Activated naive CD4-positive, alpha-beta T cell treated with anti-CD3 and anti-CD28 coated beads, Interleukin-2, amount 50 U/mL, for 24 hours (primary cell): ENCODE results near the gene UNC5C.

ENCODE experiments used
- H3K27ac Mint-ChIP-seq: one replicate; pipeline ENCODE4 v1.8.0; 2021; ENCODE audit warnings: mild to moderate bottlenecking, mixed read lengths
- H3K27me3 Mint-ChIP-seq: one replicate; pipeline ENCODE4 v1.8.0; 2021; ENCODE audit warnings: mixed read lengths
- H3K36me3 Mint-ChIP-seq: one replicate; pipeline ENCODE4 v1.8.0; 2021; ENCODE audit warnings: mixed read lengths
- H3K4me1 Mint-ChIP-seq: one replicate; pipeline ENCODE4 v1.8.0; 2021; ENCODE audit warnings: mixed read lengths
- H3K4me3 Mint-ChIP-seq: one replicate; pipeline ENCODE4 v1.8.0; 2021; ENCODE audit warnings: mild to moderate bottlenecking, mixed read lengths
- H3K9me3 Mint-ChIP-seq: one replicate; pipeline ENCODE4 v1.8.0; 2021; ENCODE audit warnings: mixed read lengths

The UNC5C gene

GRCh38 chr4:95548738-95549245 is at the start of gene UNC5C:
TSS of gene UNC5C (minus strand) at chr4:95548973.
- peak within 1 kb of the TSS; percentile 77 for H3K4me3 Mint-ChIP-seq
- H3K36me3 Mint-ChIP-seq = no peaks in the 10 kb centered on the region
- peaks cover 11% of the 10 kb centered on the region for H3K4me1 Mint-ChIP-seq
- H3K27ac Mint-ChIP-seq = no peak within 1 kb of the TSS
- H3K27me3 Mint-ChIP-seq = peaks cover 36% of the 10 kb centered on the region
- no peaks in the 10 kb centered on the region for H3K9me3 Mint-ChIP-seq

DNA sequence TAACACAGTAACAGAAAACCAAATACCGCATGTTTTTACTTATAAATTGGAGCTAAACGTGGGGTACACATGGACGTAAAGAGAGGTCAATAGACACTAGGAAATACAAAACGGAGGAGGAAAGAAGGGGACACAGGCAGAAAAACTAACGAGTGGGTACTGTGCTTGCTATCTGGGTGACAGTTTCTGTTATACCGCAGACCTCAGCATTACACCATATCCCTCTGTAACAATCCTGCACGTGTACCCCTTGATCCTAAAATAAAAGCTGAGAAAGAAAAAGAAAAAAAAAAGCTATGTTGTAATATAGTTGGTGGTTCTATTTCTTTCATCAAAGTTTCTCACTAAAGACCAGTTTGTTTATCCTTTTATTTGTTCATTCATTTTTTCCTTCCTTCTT is 47.9 kb upstream of the UNC5C start:
- Mint-ChIP-seq H3K27me3 (peaks cover 2% of the 10 kb centered on the region), H3K36me3 (no peaks in the 10 kb centered on the region), H3K4me1 (no peaks in the 10 kb centered on the region), H3K27ac (no peak overlapping the region), H3K9me3 (peaks cover 6% of the 10 kb centered on the region), H3K4me3 (no peak overlapping the region)

DNA sequence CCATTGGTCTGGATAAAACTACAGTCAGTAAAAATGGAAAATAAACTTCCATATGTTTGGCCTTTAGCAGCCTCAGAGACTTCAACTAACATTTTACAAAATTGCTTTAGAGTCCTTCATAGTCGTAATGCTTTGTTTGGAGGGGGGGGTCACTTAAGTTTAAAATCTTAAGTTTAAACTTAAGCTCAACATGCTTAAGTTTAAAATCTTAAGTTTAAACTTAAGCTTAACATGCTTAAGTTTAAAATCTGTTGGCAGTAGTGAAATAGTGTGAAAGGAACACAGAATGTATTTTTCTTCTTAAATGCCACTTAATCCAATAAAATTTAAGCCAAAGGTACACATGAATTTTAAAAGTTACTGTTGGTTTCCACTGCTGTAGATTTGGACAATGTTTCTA is 45.9 kb upstream of the UNC5C start:
- Mint-ChIP-seq H3K4me3 (no peak overlapping the region), H3K27me3 (no peaks in the 10 kb centered on the region), H3K4me1 (no peaks in the 10 kb centered on the region), H3K9me3 (no peaks in the 10 kb centered on the region), H3K36me3 (no peaks in the 10 kb centered on the region), H3K27ac (no peak overlapping the region)

DNA sequence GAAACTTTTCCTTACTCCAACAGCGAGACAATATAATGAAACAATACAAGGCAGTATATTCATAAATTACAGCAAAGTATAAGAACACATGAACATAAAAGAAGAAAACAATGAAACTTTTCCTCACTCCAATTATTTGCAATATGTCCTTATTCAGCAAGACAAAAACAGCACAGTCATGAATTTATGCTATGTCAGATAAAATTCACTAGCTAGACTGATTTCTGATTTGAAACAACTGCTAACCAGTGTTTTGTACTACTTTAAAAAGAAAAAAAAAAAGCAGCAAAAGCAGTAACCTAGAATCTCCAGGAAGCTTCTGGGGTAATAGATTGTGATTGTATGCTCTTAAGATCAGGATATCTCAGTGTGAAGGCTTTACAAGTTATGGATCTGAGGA is 45.2 kb upstream of the UNC5C start:
- no peak overlapping the region for H3K27ac Mint-ChIP-seq
- no peak overlapping the region for H3K4me3 Mint-ChIP-seq
- H3K27me3 Mint-ChIP-seq = no peaks in the 10 kb centered on the region
- no peaks in the 10 kb centered on the region for H3K4me1 Mint-ChIP-seq
- no peaks in the 10 kb centered on the region for H3K9me3 Mint-ChIP-seq
- no peaks in the 10 kb centered on the region for H3K36me3 Mint-ChIP-seq

- H3K9me3 Mint-ChIP-seq = no peaks in the 10 kb centered on the region
- H3K4me1 Mint-ChIP-seq = no peaks in the 10 kb centered on the region
- no peaks in the 10 kb centered on the region for H3K27me3 Mint-ChIP-seq
- H3K36me3 Mint-ChIP-seq = no peaks in the 10 kb centered on the region
- H3K4me3 Mint-ChIP-seq = no peak overlapping the region
- no peak overlapping the region for H3K27ac Mint-ChIP-seq
These were observed 42.5 kb upstream of the UNC5C start for GRCh38 chr4:95591278-95591677.

GRCh38 chr4:95590615-95591014 is 41.8 kb upstream of the UNC5C start:
- H3K27ac Mint-ChIP-seq = no peak overlapping the region
- H3K27me3 Mint-ChIP-seq = no peaks in the 10 kb centered on the region
- H3K4me3 Mint-ChIP-seq = no peak overlapping the region
- H3K36me3 Mint-ChIP-seq = no peaks in the 10 kb centered on the region
- no peaks in the 10 kb centered on the region for H3K4me1 Mint-ChIP-seq
- no peaks in the 10 kb centered on the region for H3K9me3 Mint-ChIP-seq

GRCh38 chr4:95585016-95585695 is 36.4 kb upstream of the UNC5C start:
- Mint-ChIP-seq H3K27me3 (no peaks in the 10 kb centered on the region), H3K4me1 (no peaks in the 10 kb centered on the region), H3K36me3 (no peaks in the 10 kb centered on the region), H3K9me3 (no peaks in the 10 kb centered on the region), H3K27ac (no peak overlapping the region), H3K4me3 (no peak overlapping the region)

GRCh38 chr4:95580226-95580625 is 31.5 kb upstream of the UNC5C start:
- no peak overlapping the region for H3K4me3 Mint-ChIP-seq
- no peaks in the 10 kb centered on the region for H3K4me1 Mint-ChIP-seq

GRCh38 chr4:95572304-95572991 is 23.7 kb upstream of the UNC5C start:
- no peaks in the 10 kb centered on the region for H3K4me1 Mint-ChIP-seq
- no peak overlapping the region for H3K27ac Mint-ChIP-seq
- H3K27me3 Mint-ChIP-seq = peaks cover 2% of the 10 kb centered on the region
- H3K4me3 Mint-ChIP-seq = no peak overlapping the region
- no peaks in the 10 kb centered on the region for H3K36me3 Mint-ChIP-seq
- peaks cover 16% of the 10 kb centered on the region for H3K9me3 Mint-ChIP-seq

More at GRCh38 chr4:95580226-95580625, 31.5 kb upstream of the UNC5C start:
- Mint-ChIP-seq H3K27ac (no peak overlapping the region), H3K36me3 (no peaks in the 10 kb centered on the region), H3K9me3 (peaks cover 16% of the 10 kb centered on the region), H3K27me3 (peaks cover 2% of the 10 kb centered on the region)

- Mint-ChIP-seq H3K36me3 (no peaks in the 10 kb centered on the region), H3K4me1 (no peaks in the 10 kb centered on the region), H3K4me3 (no peak overlapping the region), H3K27ac (no peak overlapping the region), H3K9me3 (peaks cover 12% of the 10 kb centered on the region), H3K27me3 (peaks cover 2% of the 10 kb centered on the region)
These were observed 22.8 kb upstream of the UNC5C start for GRCh38 chr4:95571577-95571976.

GRCh38 chr4:95563638-95564337 is 15.0 kb upstream of the UNC5C start:
- Mint-ChIP-seq H3K27me3 (no peaks in the 10 kb centered on the region), H3K4me1 (no peaks in the 10 kb centered on the region), H3K36me3 (no peaks in the 10 kb centered on the region), H3K4me3 (no peak overlapping the region), H3K27ac (no peak overlapping the region), H3K9me3 (peaks cover 12% of the 10 kb centered on the region)

DNA sequence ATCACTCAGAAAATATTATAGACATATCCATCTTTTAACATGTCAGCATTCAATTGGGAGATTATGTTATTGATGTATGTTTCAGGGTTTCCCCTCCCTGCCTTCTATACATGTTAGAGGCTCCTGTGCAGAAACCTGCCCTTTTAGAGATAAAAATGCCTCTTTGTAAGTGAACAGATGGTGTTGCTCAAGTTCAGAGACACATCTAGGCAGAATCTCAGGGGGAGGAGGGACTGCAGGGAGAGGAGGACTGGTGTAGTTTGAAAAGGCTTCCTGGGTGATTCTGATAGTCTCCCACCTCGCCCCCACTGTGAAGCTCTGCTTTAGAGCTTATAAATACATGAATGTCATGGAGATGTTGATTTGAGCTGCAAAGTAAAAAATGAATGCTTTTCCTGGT is 12.0 kb upstream of the UNC5C start:
- no peaks in the 10 kb centered on the region for H3K36me3 Mint-ChIP-seq
- H3K9me3 Mint-ChIP-seq = peaks cover 12% of the 10 kb centered on the region
- H3K27me3 Mint-ChIP-seq = no peaks in the 10 kb centered on the region
- no peak overlapping the region for H3K4me3 Mint-ChIP-seq
- no peak overlapping the region for H3K27ac Mint-ChIP-seq
- no peaks in the 10 kb centered on the region for H3K4me1 Mint-ChIP-seq

- H3K4me1 Mint-ChIP-seq = no peaks in the 10 kb centered on the region
- H3K36me3 Mint-ChIP-seq = no peaks in the 10 kb centered on the region
- H3K4me3 Mint-ChIP-seq = no peak overlapping the region
- no peaks in the 10 kb centered on the region for H3K9me3 Mint-ChIP-seq
- no peak overlapping the region for H3K27ac Mint-ChIP-seq
- peaks cover 5% of the 10 kb centered on the region for H3K27me3 Mint-ChIP-seq
These were observed 7.6 kb upstream of the UNC5C start for GRCh38 chr4:95556207-95556859.

DNA sequence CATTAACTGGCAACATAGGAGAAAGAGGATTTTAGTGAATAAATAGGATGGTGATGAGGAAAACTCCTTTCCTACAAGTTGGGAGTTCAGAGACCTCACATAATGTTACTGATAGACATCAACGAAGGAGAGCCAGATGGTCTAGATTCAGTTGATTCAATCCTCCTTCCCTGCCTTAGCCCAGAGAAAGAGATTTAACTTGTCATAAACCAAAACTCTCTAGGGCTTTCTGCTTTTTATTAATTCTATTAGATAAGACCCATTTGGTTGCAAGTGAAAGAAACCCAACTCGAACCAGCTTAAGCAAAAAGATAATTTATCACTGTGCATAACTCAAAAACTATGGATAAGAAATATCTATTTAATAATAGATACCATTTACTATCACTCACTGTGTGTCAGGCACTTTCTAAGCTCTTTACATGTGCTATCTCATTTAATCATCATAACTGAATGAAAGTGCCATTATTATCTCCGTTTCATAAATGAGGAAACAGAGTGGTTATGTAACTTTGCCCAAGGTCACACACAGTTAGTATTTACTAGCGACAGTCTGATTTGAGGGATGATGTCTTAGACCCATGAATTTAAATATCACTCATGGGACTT is 4.3 kb upstream of the UNC5C start:
- H3K36me3 Mint-ChIP-seq = no peaks in the 10 kb centered on the region
- no peak overlapping the region for H3K4me3 Mint-ChIP-seq
- peaks cover 26% of the 10 kb centered on the region for H3K27me3 Mint-ChIP-seq
- H3K27ac Mint-ChIP-seq = no peak overlapping the region
- no peaks in the 10 kb centered on the region for H3K9me3 Mint-ChIP-seq
- H3K4me1 Mint-ChIP-seq = peaks cover 11% of the 10 kb centered on the region

GRCh38 chr4:95551653-95552052 is 2.9 kb upstream of the UNC5C start:
- H3K36me3 Mint-ChIP-seq = no peaks in the 10 kb centered on the region

More at GRCh38 chr4:95551653-95552052, 2.9 kb upstream of the UNC5C start:
- H3K27ac Mint-ChIP-seq = no peak overlapping the region
- H3K4me3 Mint-ChIP-seq = no peak overlapping the region
- H3K27me3 Mint-ChIP-seq = peaks cover 27% of the 10 kb centered on the region
- H3K9me3 Mint-ChIP-seq = no peaks in the 10 kb centered on the region
- H3K4me1 Mint-ChIP-seq = peaks cover 11% of the 10 kb centered on the region
